ENCODE results near the gene PGAP3. TPM values are rescaled to one million over a fixed set of nuclear protein-coding genes. Genes with fewer than 3 reads are reported as not detected.
A peak's percentile ranks its signal among the peaks of the same experiment; 100 is the strongest.

The PGAP3 gene
- total and polyA plus RNA-seq, 3 donors from 2014 or later: 21.1 to 37.4 (median 28.6) TPM

- no peaks in the 10 kb centered on the region for H3K36me3 ChIP-seq (ENCODE audit: low read depth, missing control alignments)
- H3K4me1 ChIP-seq: peaks cover 23% of the 10 kb centered on the region
- H3K27ac ChIP-seq: no peak overlapping the region
- no peaks in the 10 kb centered on the region for H3K9me3 ChIP-seq
- DNase-seq: no peak
- 79% methylated on average over 13 of the region's 17 CpGs; no CpG with 5 or more reads in 1 of the 2 donors for WGBS, 2 donors
- no peaks in the 10 kb centered on the region for H3K27me3 ChIP-seq
- intact Hi-C loops (cut with DNase I; ENCODE audit: low total_unique reads): no loop called here
- TF ChIP-seq POLR2A (IDR thresholded peaks at IDR 0.05) (no peak), CTCF (IDR thresholded peaks at IDR 0.05) (peak in 1 of 3 experiments; percentile 6)
- no peak overlapping the region for H3K4me3 ChIP-seq
Observed at GRCh38 chr17:39665642-39666224, 22.1 kb downstream of the PGAP3 start.

- Histone ChIP-seq H3K4me1 (peaks cover 23% of the 10 kb centered on the region), H3K36me3 (ENCODE audit: low read depth, missing control alignments) (no peaks in the 10 kb centered on the region), H3K27ac (no peak within 1 kb of the TSS), H3K27me3 (no peaks in the 10 kb centered on the region), H3K9me3 (no peaks in the 10 kb centered on the region), H3K4me3 (no peak within 1 kb of the TSS)
- DNase-seq: no peak
- intact Hi-C loops (cut with DNase I; ENCODE audit: low total_unique reads): no loop called here
- 54 to 63% methylated on average over 14 to 15 of the region's 15 CpGs for WGBS, 2 donors
- TF ChIP-seq CTCF (IDR thresholded peaks at IDR 0.05): no peak
- no peak for TF ChIP-seq POLR2A (IDR thresholded peaks at IDR 0.05)
Observed at GRCh38 chr17:39664581-39665561, 23.0 kb downstream of the PGAP3 start, which contains the start of gene TCAP. TSS of gene TCAP (plus strand) at chr17:39665349. CDS start at chr17:39665360, 11 bp downstream.

GRCh38 chr17:39663688-39664580 lies 23.9 kb downstream of the PGAP3 start:
- H3K4me3 ChIP-seq: no peak overlapping the region
- H3K27me3 ChIP-seq: no peaks in the 10 kb centered on the region
- intact Hi-C loops (cut with DNase I; ENCODE audit: low total_unique reads): no loop called here
- H3K36me3 ChIP-seq (ENCODE audit: low read depth, missing control alignments): no peaks in the 10 kb centered on the region
- DNase-seq: no peak
- TF ChIP-seq POLR2A (IDR thresholded peaks at IDR 0.05) (no peak), CTCF (IDR thresholded peaks at IDR 0.05) (no peak)
- WGBS, 2 donors: 57 to 69% methylated on average over 17 of the region's 17 CpGs
- H3K9me3 ChIP-seq: no peaks in the 10 kb centered on the region
- peaks cover 23% of the 10 kb centered on the region for H3K4me1 ChIP-seq
- H3K27ac ChIP-seq: no peak overlapping the region

- H3K4me3 ChIP-seq: no peak overlapping the region
- H3K27me3 ChIP-seq: no peaks in the 10 kb centered on the region
- WGBS, 2 donors: 72 to 74% methylated on average over 4 of the region's 4 CpGs
- TF ChIP-seq CTCF (IDR thresholded peaks at IDR 0.05) (no peak), POLR2A (IDR thresholded peaks at IDR 0.05) (no peak)
- H3K36me3 ChIP-seq (ENCODE audit: low read depth, missing control alignments): no peaks in the 10 kb centered on the region
- H3K4me1 ChIP-seq: peaks cover 23% of the 10 kb centered on the region
- DNase-seq: no peak
- intact Hi-C loops (cut with DNase I; ENCODE audit: low total_unique reads): no loop called here
- no peaks in the 10 kb centered on the region for H3K9me3 ChIP-seq
- no peak overlapping the region for H3K27ac ChIP-seq
Observed at GRCh38 chr17:39663340-39663687, 24.5 kb downstream of the PGAP3 start.
